DOHH2 (cell line): ENCODE measurements around the gene CLDN7.

Experiments used
- H3F3A ChIP-seq: fragments of 200-600 bp; sonication (generic), shearing (Covaris generic); 2 replicates; pipeline ENCODE4 v1.6.0; 2016; ENCODE audit warnings: antibody characterized with exemption, mild to moderate bottlenecking; ENCODE audit not compliant: control insufficient read depth, insufficient read depth
- H3K27ac ChIP-seq: fragments of 200-600 bp; sonication (generic); 2 replicates; pipeline ENCODE4 v1.5.1; 2014; ENCODE audit warnings: low read depth, mild to moderate bottlenecking, low read length, moderate library complexity
- H3K27me3 ChIP-seq: fragments of 200-600 bp; sonication (generic); 2 replicates; pipeline ENCODE4 v1.6.1; 2014; ENCODE audit warnings: mild to moderate bottlenecking, low read length, mixed read lengths; ENCODE audit not compliant: control insufficient read depth
- H3K36me3 ChIP-seq: fragments of 200-600 bp; sonication (generic); 2 replicates; pipeline ENCODE4 v1.6.1; 2014; ENCODE audit warnings: mild to moderate bottlenecking, low read length, moderate library complexity, mixed read lengths; ENCODE audit not compliant: control insufficient read depth
- H3K4me1 ChIP-seq: fragments of 200-600 bp; sonication (generic); 2 replicates; pipeline ENCODE4 v1.6.1; 2014; ENCODE audit warnings: mild to moderate bottlenecking, low read length, mixed read lengths; ENCODE audit not compliant: control insufficient read depth
- H3K4me2 ChIP-seq: fragments of 200-600 bp; sonication (generic); 2 replicates; pipeline ENCODE4 v1.6.0; 2014; ENCODE audit warnings: mild to moderate bottlenecking, low read length, moderate library complexity
- H3K4me3 ChIP-seq: fragments of 200-600 bp; sonication (generic); 2 replicates; pipeline ENCODE4 v1.5.1; 2014; ENCODE audit warnings: mild to moderate bottlenecking, low read length, mixed read lengths
- H3K79me2 ChIP-seq: fragments of 200-600 bp; sonication (generic); 2 replicates; pipeline ENCODE4 v1.6.1; 2014; ENCODE audit warnings: mild to moderate bottlenecking, low read length, mixed read lengths; ENCODE audit not compliant: control insufficient read depth
- H3K9me2 ChIP-seq: fragments of 200-600 bp; sonication (generic); replicated peaks from 2 replicates; pipeline ENCODE4 v1.6.1; 2014; ENCODE audit warnings: mild to moderate bottlenecking, low read length, mixed read lengths; ENCODE audit not compliant: control insufficient read depth
- H3K9me3 ChIP-seq: fragments of 200-600 bp; sonication (generic); 2 replicates; pipeline ENCODE4 v1.6.1; 2014; ENCODE audit warnings: antibody characterized with exemption, low read length, mixed read lengths; ENCODE audit not compliant: control insufficient read depth, insufficient read depth
- H4K20me1 ChIP-seq: fragments of 200-600 bp; sonication (generic); 2 replicates; pipeline ENCODE4 v1.6.0; 2014; ENCODE audit warnings: low read depth, mild to moderate bottlenecking, antibody characterized with exemption, low read length, moderate library complexity; ENCODE audit not compliant: control insufficient read depth, insufficient read depth
- CTCF ChIP-seq: fragments of 200-600 bp; sonication (generic); IDR thresholded peaks from one replicate; pipeline ENCODE4 v1.5.1; 2014; ENCODE audit warnings: antibody characterized with exemption, mild to moderate bottlenecking, low read depth, low read length; ENCODE audit not compliant: poor library complexity, severe bottlenecking
- EZH2phosphoT487 ChIP-seq: fragments of 200-600 bp; sonication (generic); IDR thresholded peaks from 2 replicates; pipeline ENCODE4 v1.6.1; 2017; ENCODE audit warnings: borderline replicate concordance, mild to moderate bottlenecking, antibody characterized with exemption, low read length, moderate library complexity, mixed read lengths

CLDN7 gene

GRCh38 chr17:7290166-7290565, 27.9 kb upstream of the CLDN7 start:
- no peaks in the 10 kb centered on the region for H3K9me3 ChIP-seq
- H3K4me1 ChIP-seq: peaks cover 10% of the 10 kb centered on the region
- no peak overlapping the region for H3K27ac ChIP-seq
- no peak overlapping the region for H3K4me3 ChIP-seq
- no peaks in the 10 kb centered on the region for H4K20me1 ChIP-seq
- no peak for TF ChIP-seq CTCF
- TF ChIP-seq EZH2phosphoT487: no peak
- H3K9me2 ChIP-seq: no peaks in the 10 kb centered on the region
- H3K36me3 ChIP-seq: no peaks in the 10 kb centered on the region
- no peak overlapping the region for H3K4me2 ChIP-seq
- H3K27me3 ChIP-seq: peaks cover 71% of the 10 kb centered on the region
- no peaks in the 10 kb centered on the region for H3K79me2 ChIP-seq
- H3F3A ChIP-seq: 0 out of 2 replicates have a peak, but pooled peaks cover 2% of the 10 kb centered on the region

GRCh38 chr17:7289256-7290032, 27.2 kb upstream of the CLDN7 start:
- TF ChIP-seq CTCF: no peak
- no peak for TF ChIP-seq EZH2phosphoT487
- Histone ChIP-seq H4K20me1 (no peaks in the 10 kb centered on the region), H3K4me1 (peaks cover 4% of the 10 kb centered on the region; the same call in 1 of the 2 replicates), H3K4me3 (no peak overlapping the region), H3K27ac (no peak overlapping the region), H3K9me3 (no peaks in the 10 kb centered on the region), H3F3A (0 out of 2 replicates have a peak, but pooled peaks cover 2% of the 10 kb centered on the region), H3K27me3 (peaks cover 71% of the 10 kb centered on the region), H3K4me2 (no peak overlapping the region), H3K9me2 (no peaks in the 10 kb centered on the region), H3K36me3 (no peaks in the 10 kb centered on the region), H3K79me2 (no peaks in the 10 kb centered on the region)

- Histone ChIP-seq H3K79me2 (no peaks in the 10 kb centered on the region), H4K20me1 (no peaks in the 10 kb centered on the region), H3K9me3 (no peaks in the 10 kb centered on the region), H3K4me2 (no peak overlapping the region), H3K27ac (no peak overlapping the region), H3K36me3 (no peaks in the 10 kb centered on the region), H3K4me3 (no peak overlapping the region), H3K4me1 (peaks cover 23% of the 10 kb centered on the region), H3F3A (peaks cover 3% of the 10 kb centered on the region; the same call in 1 of the 2 replicates), H3K9me2 (no peaks in the 10 kb centered on the region), H3K27me3 (peaks cover 53% of the 10 kb centered on the region)
- TF ChIP-seq CTCF (no peak), EZH2phosphoT487 (no peak)
These were observed 23.4 kb upstream of the CLDN7 start for GRCh38 chr17:7285679-7286078.
